ENCODE measurements around the gene TROAP.

Gene TROAP

GRCh38 chr12:49327887-49328286 is 4.8 kb downstream of the TROAP start:
- peaks cover 12% of the 10 kb centered on the region for H3K4me1 ChIP-seq (ENCODE audit: insufficient read depth, low read length, poor library complexity, severe bottlenecking)
- no peaks in the 10 kb centered on the region for H3K9me3 ChIP-seq (ENCODE audit: insufficient read depth, low read depth, low read length)
- H3F3A ChIP-seq (ENCODE audit: low read depth) = no peaks in the 10 kb centered on the region
- H3K79me2 ChIP-seq (ENCODE audit: insufficient read depth, low read length) = peaks cover 43% of the 10 kb centered on the region
- H3K4me2 ChIP-seq (ENCODE audit: low read depth, low read length, poor library complexity, severe bottlenecking) = no peak overlapping the region
- peaks cover 5% of the 10 kb centered on the region for H4K20me1 ChIP-seq (ENCODE audit: insufficient read depth, low read length, poor library complexity, severe bottlenecking)
- TF ChIP-seq EZH2phosphoT487 (IDR thresholded peaks at IDR 0.05; ENCODE audit: borderline replicate concordance) = no peak
- no peak for TF ChIP-seq CTCF (conservative IDR thresholded peaks at IDR 0.05; ENCODE audit: low read length)
- H3K36me3 ChIP-seq (ENCODE audit: insufficient read depth, low read length) = peaks cover 41% of the 10 kb centered on the region; the same call in 1 of the 2 replicates
- no peak overlapping the region for H3K9ac ChIP-seq (ENCODE audit: low read depth, low read length, poor library complexity, severe bottlenecking)
- H3K27me3 ChIP-seq (ENCODE audit: insufficient read depth, low read length, poor library complexity, severe bottlenecking) = no peaks in the 10 kb centered on the region
- H3K4me3 ChIP-seq (ENCODE audit: low read length, poor library complexity, severe bottlenecking) = no peak overlapping the region
- no peaks in the 10 kb centered on the region for H3K9me2 ChIP-seq (replicated peaks; ENCODE audit: low read depth, low read length)
- no peak overlapping the region for H2AFZ ChIP-seq (ENCODE audit: low read length)

GRCh38 chr12:49328816-49329215 is 5.8 kb downstream of the TROAP start:
- Histone ChIP-seq H3K27me3 (ENCODE audit: insufficient read depth, low read length, poor library complexity, severe bottlenecking) (no peaks in the 10 kb centered on the region), H3K4me2 (ENCODE audit: low read depth, low read length, poor library complexity, severe bottlenecking) (no peak overlapping the region), H3K9ac (ENCODE audit: low read depth, low read length, poor library complexity, severe bottlenecking) (no peak overlapping the region), H3K36me3 (ENCODE audit: insufficient read depth, low read length) (peaks cover 41% of the 10 kb centered on the region; the same call in 1 of the 2 replicates), H3K79me2 (ENCODE audit: insufficient read depth, low read length) (peaks cover 36% of the 10 kb centered on the region), H3K4me1 (ENCODE audit: insufficient read depth, low read length, poor library complexity, severe bottlenecking) (peaks cover 12% of the 10 kb centered on the region), H3K4me3 (ENCODE audit: low read length, poor library complexity, severe bottlenecking) (no peak overlapping the region), H3K9me3 (ENCODE audit: insufficient read depth, low read depth, low read length) (no peaks in the 10 kb centered on the region), H4K20me1 (ENCODE audit: insufficient read depth, low read length, poor library complexity, severe bottlenecking) (peaks cover 5% of the 10 kb centered on the region), H3K9me2 (replicated peaks; ENCODE audit: low read depth, low read length) (no peaks in the 10 kb centered on the region), H2AFZ (ENCODE audit: low read length) (no peak overlapping the region), H3F3A (ENCODE audit: low read depth) (no peaks in the 10 kb centered on the region)
- no peak for TF ChIP-seq CTCF (conservative IDR thresholded peaks at IDR 0.05; ENCODE audit: low read length)
- no peak for TF ChIP-seq EZH2phosphoT487 (IDR thresholded peaks at IDR 0.05; ENCODE audit: borderline replicate concordance)

- Histone ChIP-seq H3K4me2 (ENCODE audit: low read depth, low read length, poor library complexity, severe bottlenecking) (no peak overlapping the region), H3F3A (ENCODE audit: low read depth) (no peaks in the 10 kb centered on the region), H3K4me1 (ENCODE audit: insufficient read depth, low read length, poor library complexity, severe bottlenecking) (peaks cover 8% of the 10 kb centered on the region), H3K27me3 (ENCODE audit: insufficient read depth, low read length, poor library complexity, severe bottlenecking) (no peaks in the 10 kb centered on the region), H3K9ac (ENCODE audit: low read depth, low read length, poor library complexity, severe bottlenecking) (no peak overlapping the region), H3K9me2 (replicated peaks; ENCODE audit: low read depth, low read length) (no peaks in the 10 kb centered on the region), H3K4me3 (ENCODE audit: low read length, poor library complexity, severe bottlenecking) (no peak overlapping the region), H3K9me3 (ENCODE audit: insufficient read depth, low read depth, low read length) (no peaks in the 10 kb centered on the region), H3K79me2 (ENCODE audit: insufficient read depth, low read length) (peaks cover 23% of the 10 kb centered on the region), H3K36me3 (ENCODE audit: insufficient read depth, low read length) (peaks cover 41% of the 10 kb centered on the region; the same call in 1 of the 2 replicates), H4K20me1 (ENCODE audit: insufficient read depth, low read length, poor library complexity, severe bottlenecking) (peaks cover 5% of the 10 kb centered on the region), H2AFZ (ENCODE audit: low read length) (no peak overlapping the region)
- no peak for TF ChIP-seq EZH2phosphoT487 (IDR thresholded peaks at IDR 0.05; ENCODE audit: borderline replicate concordance)
Observed at GRCh38 chr12:49330032-49330619, 7.1 kb downstream of the TROAP start.

Measured in Loucy (cell line).